Cardiac fibroblast (primary cell): Measurements from ENCODE around the gene ZNF516.

Experiments
- DNase-seq, 2 donors: peaks; one replicate each; pipeline versions ENCODE4 v3.0.0 to v3.0.0-alpha.2; 2010; ENCODE audit warnings: low read depth in 2 of 2
- H3K4me3 ChIP-seq, 2 donors: replicated peaks in 1 of 2; 1 replicate in 1 of 2; 2 replicates in 1 of 2; pipeline ENCODE4 v1.5.1; 2011; ENCODE audit warnings: low read depth in 2 of 2, low read length in 2 of 2, mild to moderate bottlenecking in 2 of 2, moderate library complexity in 1 of 2
- CTCF ChIP-seq: IDR thresholded peaks from one replicate; pipeline ENCODE4 v1.5.1; 2011; ENCODE audit warnings: low read depth, mild to moderate bottlenecking, low read length, inconsistent platforms

The ZNF516 gene

GRCh38 chr18:76486574-76486973 lies 8.5 kb downstream of the ZNF516 start:
- no peak for DNase-seq
- TF ChIP-seq CTCF: no peak
- no peak overlapping the region for H3K4me3 ChIP-seq

GRCh38 chr18:76486038-76486437 lies 9.0 kb downstream of the ZNF516 start:
- no peak overlapping the region for H3K4me3 ChIP-seq
- TF ChIP-seq CTCF: no peak
- no peak for DNase-seq

GRCh38 chr18:76484749-76485387 lies 10.2 kb downstream of the ZNF516 start:
- no peak for TF ChIP-seq CTCF
- DNase-seq: no peak
- H3K4me3 ChIP-seq: no peak overlapping the region

- TF ChIP-seq CTCF: no peak
- DNase-seq: no peak
- H3K4me3 ChIP-seq: no peak overlapping the region
Measured at GRCh38 chr18:76483780-76484179, 11.3 kb downstream of the ZNF516 start.

- no peak overlapping the region for H3K4me3 ChIP-seq
- no peak for DNase-seq
- no peak for TF ChIP-seq CTCF
Measured at GRCh38 chr18:76482971-76483691, 11.9 kb downstream of the ZNF516 start.

GRCh38 chr18:76482267-76482666 lies 12.8 kb downstream of the ZNF516 start:
- no peak for TF ChIP-seq CTCF
- no peak overlapping the region for H3K4me3 ChIP-seq
- no peak for DNase-seq

GRCh38 chr18:76480913-76481312 lies 14.1 kb downstream of the ZNF516 start:
- peak; percentile 41 for TF ChIP-seq CTCF
- DNase-seq: no peak
- H3K4me3 ChIP-seq: no peak overlapping the region
